ENCODE results near the gene ICAM2.

- TF ChIP-seq CTCF (IDR thresholded peaks at IDR 0.05): no peak
- no peak for TF ChIP-seq ZFX (IDR thresholded peaks at IDR 0.05; ENCODE audit: borderline replicate concordance)
Measured at GRCh38 chr17:64065161-64065560, 44.7 kb upstream of the ICAM2 start.

Data from 22Rv1 (cell line).